ENCODE results near the gene FAM237A.

- TF ChIP-seq POLR2A (IDR thresholded peaks at IDR 0.05): no peak
- TF ChIP-seq CTCF (IDR thresholded peaks at IDR 0.05): no peak
Observed at GRCh38 chr2:206639636-206640035, 2.7 kb upstream of the FAM237A start.

All from adrenal gland (tissue), 5 donors.